ENCODE results near the gene DNAAF9.
A peak's percentile ranks its signal among the peaks of the same experiment; 100 is the strongest.

The DNAAF9 gene

DNA sequence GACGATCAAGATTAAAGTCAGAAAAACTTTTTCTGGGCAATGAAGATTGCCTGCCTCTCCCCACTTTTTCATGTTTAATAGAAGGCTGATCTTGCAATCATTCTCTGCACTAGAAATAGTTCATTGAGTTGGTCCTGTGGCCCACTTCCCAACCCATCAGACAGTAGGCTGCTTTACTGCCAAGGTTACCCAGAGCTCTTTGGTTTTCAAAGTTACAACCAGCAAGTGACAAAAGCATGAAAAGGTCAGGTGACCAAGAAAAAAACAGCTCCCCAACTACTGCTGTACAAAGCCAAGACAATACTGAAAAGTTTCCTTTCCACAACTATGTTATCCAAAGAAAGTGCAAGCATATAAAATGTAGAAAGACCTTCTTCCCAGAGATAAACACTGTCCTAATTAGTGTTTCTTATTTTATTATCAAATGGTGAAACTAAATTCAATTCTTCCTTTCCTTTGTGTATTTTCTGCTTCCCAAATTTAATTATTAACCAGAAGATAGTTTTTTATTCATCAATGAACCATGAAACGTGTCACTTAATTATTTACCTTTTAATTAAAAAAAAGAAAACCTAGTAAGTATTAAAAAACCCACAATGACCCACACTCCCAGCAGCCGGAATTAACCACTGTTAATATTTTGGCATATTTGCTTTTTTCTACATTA is 16.6 kb downstream of the DNAAF9 start:
- Histone ChIP-seq H3K27ac (no peak overlapping the region), H3K4me3 (no peak overlapping the region)
- no peak for DNase-seq (ENCODE audit: low spot score)
- TF ChIP-seq, protein P1, sequence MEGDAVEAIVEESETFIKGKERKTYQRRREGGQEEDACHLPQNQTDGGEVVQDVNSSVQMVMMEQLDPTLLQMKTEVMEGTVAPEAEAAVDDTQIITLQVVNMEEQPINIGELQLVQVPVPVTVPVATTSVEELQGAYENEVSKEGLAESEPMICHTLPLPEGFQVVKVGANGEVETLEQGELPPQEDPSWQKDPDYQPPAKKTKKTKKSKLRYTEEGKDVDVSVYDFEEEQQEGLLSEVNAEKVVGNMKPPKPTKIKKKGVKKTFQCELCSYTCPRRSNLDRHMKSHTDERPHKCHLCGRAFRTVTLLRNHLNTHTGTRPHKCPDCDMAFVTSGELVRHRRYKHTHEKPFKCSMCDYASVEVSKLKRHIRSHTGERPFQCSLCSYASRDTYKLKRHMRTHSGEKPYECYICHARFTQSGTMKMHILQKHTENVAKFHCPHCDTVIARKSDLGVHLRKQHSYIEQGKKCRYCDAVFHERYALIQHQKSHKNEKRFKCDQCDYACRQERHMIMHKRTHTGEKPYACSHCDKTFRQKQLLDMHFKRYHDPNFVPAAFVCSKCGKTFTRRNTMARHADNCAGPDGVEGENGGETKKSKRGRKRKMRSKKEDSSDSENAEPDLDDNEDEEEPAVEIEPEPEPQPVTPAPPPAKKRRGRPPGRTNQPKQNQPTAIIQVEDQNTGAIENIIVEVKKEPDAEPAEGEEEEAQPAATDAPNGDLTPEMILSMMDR (IDR thresholded peaks at IDR 0.05): no peak

DNA sequence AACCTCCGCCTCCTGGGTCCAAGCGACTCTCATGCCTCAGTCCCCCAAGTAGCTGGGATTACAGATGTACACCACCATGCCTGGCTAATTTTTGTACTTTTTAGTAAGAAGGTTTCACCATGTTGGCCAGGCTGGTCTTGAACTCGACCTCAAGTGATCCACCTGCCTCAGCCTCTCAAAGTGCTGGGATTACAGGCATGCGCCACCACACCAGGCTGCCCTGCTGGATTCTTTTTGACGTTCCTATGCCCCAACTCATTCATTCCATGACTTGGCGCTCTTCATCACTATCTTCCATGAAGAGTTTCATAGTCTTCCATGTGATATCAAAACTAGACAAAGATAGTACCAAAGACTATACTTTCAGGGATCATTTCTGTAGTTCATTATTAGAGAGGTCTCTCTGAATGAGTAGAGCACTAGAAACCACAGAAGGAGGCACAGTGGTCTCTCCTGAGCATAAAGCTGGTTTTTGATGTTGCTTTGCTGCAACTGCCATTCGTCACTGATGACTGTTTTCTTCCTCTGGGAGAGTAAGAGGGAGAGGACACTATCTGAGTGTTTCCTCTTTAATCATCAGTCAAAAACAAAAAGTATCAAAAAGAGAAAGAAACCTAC is 23.5 kb downstream of the DNAAF9 start:
- Histone ChIP-seq H3K4me3 (no peak overlapping the region), H3K27ac (no peak overlapping the region)
- no peak for DNase-seq (ENCODE audit: low spot score)
- TF ChIP-seq, protein P1 (IDR thresholded peaks at IDR 0.05): no peak

DNA sequence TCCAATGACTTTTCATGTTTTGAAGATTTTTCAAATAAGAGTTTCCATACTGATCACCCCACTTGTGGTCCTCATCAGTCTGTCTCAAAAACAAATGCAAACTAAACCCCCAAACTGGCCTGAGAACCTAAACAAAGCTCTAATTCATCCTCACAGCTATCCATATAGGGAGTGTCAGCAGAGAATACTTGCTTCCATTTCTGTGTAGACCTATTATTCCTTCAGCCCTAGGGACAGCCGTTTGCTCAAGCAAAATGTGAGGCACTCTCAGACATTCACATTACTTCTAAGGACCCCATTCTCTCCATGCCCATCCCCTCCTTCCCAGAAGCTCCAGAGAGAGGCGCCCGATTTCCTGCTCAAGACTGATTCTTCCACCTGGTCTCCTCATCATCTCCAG is 24.6 kb downstream of the DNAAF9 start:
- H3K4me3 ChIP-seq: no peak overlapping the region
- TF ChIP-seq, protein P1 (IDR thresholded peaks at IDR 0.05): no peak
- H3K27ac ChIP-seq: no peak overlapping the region
- no peak for DNase-seq (ENCODE audit: low spot score)

DNA sequence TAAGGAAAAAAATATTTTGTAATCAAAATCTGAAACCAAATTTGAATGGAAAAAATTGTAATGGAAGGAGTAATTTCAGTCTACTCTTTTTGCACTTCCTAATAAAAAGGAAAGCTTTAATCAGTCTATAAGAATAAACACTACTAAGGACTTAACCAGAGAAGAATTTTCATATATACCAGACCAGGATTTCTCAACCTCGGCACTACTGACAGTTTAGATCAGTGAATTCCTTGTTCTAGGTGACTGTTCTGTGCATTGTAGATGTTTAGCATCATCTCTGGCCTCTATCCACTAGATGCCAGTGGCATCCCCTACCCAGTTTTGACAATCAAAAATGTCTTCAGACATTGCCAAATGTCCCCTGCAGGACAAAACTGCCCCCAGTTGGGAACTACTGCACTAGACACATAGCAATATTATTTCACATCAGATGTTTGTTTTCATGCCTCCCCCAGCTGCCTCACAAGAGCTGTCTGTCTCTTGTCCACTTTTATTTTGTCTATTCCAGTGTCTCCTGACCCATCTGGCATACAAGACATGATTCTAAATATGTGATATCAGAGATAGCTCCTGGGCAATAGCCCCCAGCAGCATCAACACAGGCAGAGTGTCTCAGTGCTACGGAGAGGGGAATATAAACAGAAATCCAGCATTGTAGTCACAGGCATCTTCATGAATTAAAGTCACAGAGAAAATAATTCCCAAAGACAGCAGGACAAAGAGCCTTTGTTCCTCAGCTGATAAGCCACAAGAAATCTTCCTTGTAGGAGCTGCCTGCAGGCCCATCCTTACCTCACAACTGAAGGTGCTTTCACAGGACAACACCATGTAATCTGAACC is 27.0 kb downstream of the DNAAF9 start:
- TF ChIP-seq, protein P1 (IDR thresholded peaks at IDR 0.05): no peak
- Histone ChIP-seq H3K4me3 (no peak overlapping the region), H3K27ac (no peak overlapping the region)
- DNase-seq (ENCODE audit: low spot score): no peak

DNA sequence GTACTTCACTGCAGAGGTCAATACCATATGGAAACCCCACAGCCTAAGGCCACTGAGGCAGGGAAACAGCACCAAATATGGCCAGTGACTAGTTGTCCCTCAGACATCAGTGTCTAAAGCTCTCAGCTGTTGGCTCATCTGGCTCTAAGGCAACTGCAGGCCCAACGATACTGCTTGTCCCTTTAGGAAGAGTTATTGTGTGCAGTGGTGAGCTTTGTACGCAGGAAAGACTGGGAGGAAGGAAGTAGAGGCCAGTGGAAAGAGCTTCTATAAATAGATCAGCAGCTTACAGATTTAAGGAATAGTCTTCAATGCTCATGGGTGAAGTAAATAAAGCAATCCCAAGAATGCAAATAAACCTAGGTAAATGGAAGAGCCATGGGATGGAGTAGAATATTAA is 29.3 kb downstream of the DNAAF9 start:
- no peak for DNase-seq (ENCODE audit: low spot score)
- peak overlapping the region in 1 of 2 donors; percentile 48 for H3K27ac ChIP-seq
- H3K4me3 ChIP-seq: no peak overlapping the region
- TF ChIP-seq, protein P1 (IDR thresholded peaks at IDR 0.05): no peak

DNA sequence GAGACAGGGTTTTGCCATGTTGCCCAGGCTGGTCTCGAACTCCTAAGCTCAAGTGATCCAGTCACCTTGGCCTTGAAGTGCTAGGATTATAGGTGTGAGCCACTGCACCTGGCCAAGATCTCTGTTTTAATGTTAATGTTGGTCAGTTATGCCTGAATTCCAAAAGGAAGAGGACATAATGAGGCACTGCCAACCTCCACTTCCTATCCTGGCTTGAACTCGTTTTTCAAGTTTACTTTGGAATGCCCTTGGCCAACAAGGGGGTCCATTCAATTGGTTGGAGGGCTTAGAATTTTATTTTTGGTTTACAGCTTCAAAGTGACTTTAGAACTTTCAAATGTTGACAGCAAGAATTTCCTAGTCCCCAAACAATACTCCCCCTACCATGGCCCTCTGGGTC is 29.8 kb downstream of the DNAAF9 start:
- TF ChIP-seq, protein P1 (IDR thresholded peaks at IDR 0.05): no peak
- H3K27ac ChIP-seq: peak overlapping the region in 1 of 2 donors; percentile 48
- no peak overlapping the region for H3K4me3 ChIP-seq
- DNase-seq (ENCODE audit: low spot score): no peak

Data from coronary artery (tissue), 2 donors.